Peyer's patch (tissue), 4 donors: ENCODE results near the gene CDKN2AIP. TPM values are rescaled to one million over a fixed set of nuclear protein-coding genes. Genes with fewer than 3 reads are reported as not detected.

Source experiments
- DNase-seq, 3 donors: peaks; one replicate each; pipeline ENCODE4 v3.0.0-alpha.2; 2017 to 2019
- H3K27ac ChIP-seq, 4 donors: fragments of 200-600 bp; sonication (generic); one replicate each; pipeline ENCODE4 v1.5.1; 2016 to 2019
- H3K27me3 ChIP-seq, 2 donors: fragments of 200-600 bp; sonication (generic); one replicate each; pipeline ENCODE4 v1.5.1; 2019
- H3K36me3 ChIP-seq, 3 donors: fragments of 200-600 bp; sonication (generic); one replicate each; pipeline ENCODE4 v1.5.1; 2016 to 2019
- H3K4me1 ChIP-seq, 4 donors: fragments of 200-600 bp; sonication (generic); one replicate each; pipeline ENCODE4 v1.5.1; 2016 to 2019
- H3K4me3 ChIP-seq, 4 donors: fragments of 200-600 bp; sonication (generic); 1 replicate in 3 of 4; 2 replicates in 1 of 4; pipeline ENCODE4 v1.5.1; 2016 to 2019; ENCODE audit warnings: mild to moderate bottlenecking in 1 of 4
- H3K9me3 ChIP-seq, 4 donors: fragments of 200-600 bp; sonication (generic); one replicate each; pipeline ENCODE4 v1.5.1; 2016 to 2019; ENCODE audit warnings: mild to moderate bottlenecking in 1 of 4
- POLR2A ChIP-seq, 2 donors: fragments of 450-650 bp; IDR thresholded peaks; one replicate each; pipeline ENCODE4 v1.5.1; 2017; ENCODE audit warnings: antibody characterized with exemption in 2 of 2, mild to moderate bottlenecking in 2 of 2, moderate library complexity in 2 of 2
- total RNA-seq, 4 donors: library from RNA; depleted of rRNA; stranded (reverse); fragments of >200 nt; gene quantifications; one replicate each; pipeline ENCODE4 v1.1.0, GENCODE V29; 2016
- TF ChIP-seq, protein P1 (sequence below), 6 experiments: fragments of 450-650 bp in 4 of 6; fragments of 200-600 bp in 2 of 6; sonication (generic) in 1 of 6; IDR thresholded peaks; one replicate each; pipeline ENCODE4 v1.5.1; 2017 to 2019; ENCODE audit warnings: antibody characterized with exemption in 6 of 6, mild to moderate bottlenecking in 3 of 6, moderate library complexity in 1 of 6

The CDKN2AIP gene
- 10 to 100 TPM; 17.9 to 25.2 (median 19.9) TPM for total RNA-seq

GRCh38 chr4:183444214-183445096 is at the start of gene CDKN2AIP:
Gene CDKN2AIP (plus strand): TSS chr4:183444636. CDS start chr4:183444798, 162 bp downstream.
- DNase-seq, result peak; percentile 91 to 97 (median 96)
- Histone ChIP-seq H3K27me3 (no peaks in the 10 kb centered on the region), H3K4me1 (peaks cover 0 to 31% (median 14%) of the 10 kb centered on the region in 4 donors), H3K27ac (peak within 1 kb of the TSS; percentile 94 to 99 (median 97)), H3K36me3 (peaks cover 0 to 37% (median 0%) of the 10 kb centered on the region in 3 donors), H3K4me3 (peak within 1 kb of the TSS; percentile 71 to 99 (median 80)), H3K9me3 (no peaks in the 10 kb centered on the region)
- TF ChIP-seq, protein P1, sequence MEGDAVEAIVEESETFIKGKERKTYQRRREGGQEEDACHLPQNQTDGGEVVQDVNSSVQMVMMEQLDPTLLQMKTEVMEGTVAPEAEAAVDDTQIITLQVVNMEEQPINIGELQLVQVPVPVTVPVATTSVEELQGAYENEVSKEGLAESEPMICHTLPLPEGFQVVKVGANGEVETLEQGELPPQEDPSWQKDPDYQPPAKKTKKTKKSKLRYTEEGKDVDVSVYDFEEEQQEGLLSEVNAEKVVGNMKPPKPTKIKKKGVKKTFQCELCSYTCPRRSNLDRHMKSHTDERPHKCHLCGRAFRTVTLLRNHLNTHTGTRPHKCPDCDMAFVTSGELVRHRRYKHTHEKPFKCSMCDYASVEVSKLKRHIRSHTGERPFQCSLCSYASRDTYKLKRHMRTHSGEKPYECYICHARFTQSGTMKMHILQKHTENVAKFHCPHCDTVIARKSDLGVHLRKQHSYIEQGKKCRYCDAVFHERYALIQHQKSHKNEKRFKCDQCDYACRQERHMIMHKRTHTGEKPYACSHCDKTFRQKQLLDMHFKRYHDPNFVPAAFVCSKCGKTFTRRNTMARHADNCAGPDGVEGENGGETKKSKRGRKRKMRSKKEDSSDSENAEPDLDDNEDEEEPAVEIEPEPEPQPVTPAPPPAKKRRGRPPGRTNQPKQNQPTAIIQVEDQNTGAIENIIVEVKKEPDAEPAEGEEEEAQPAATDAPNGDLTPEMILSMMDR (IDR thresholded peaks at IDR 0.05), result peak in 1 of 6 experiments; percentile 19
- TF ChIP-seq POLR2A (IDR thresholded peaks at IDR 0.05), result peak; percentile 97 to 98

DNA sequence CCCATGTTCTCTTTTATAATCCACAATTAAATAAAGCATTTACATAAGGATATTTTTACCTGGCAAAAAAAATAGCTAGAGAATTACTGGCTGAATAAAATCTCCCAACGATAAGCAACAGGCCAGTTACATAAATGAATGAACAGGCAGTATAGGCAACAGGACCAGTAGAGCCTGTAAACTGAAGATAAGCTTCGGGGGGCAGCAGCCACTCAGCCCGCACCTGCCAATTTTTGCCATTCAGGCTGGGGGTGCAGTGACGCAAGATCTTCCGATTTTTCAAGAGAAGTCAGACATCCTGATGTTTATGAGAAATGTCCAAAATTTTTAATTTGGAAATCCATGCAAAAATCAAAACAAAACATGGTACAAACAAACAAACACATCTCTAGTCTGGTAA is 49.0 kb upstream of the CDKN2AIP start:
- peaks cover 0 to 7% (median 2%) of the 10 kb centered on the region in 4 donors for H3K4me1 ChIP-seq
- no peak overlapping the region for H3K4me3 ChIP-seq
- TF ChIP-seq, protein P1 (IDR thresholded peaks at IDR 0.05), result no peak
- TF ChIP-seq POLR2A (IDR thresholded peaks at IDR 0.05), result no peak
- H3K27ac ChIP-seq, result no peak overlapping the region
- H3K36me3 ChIP-seq, result no peaks in the 10 kb centered on the region
- H3K9me3 ChIP-seq, result no peaks in the 10 kb centered on the region
- DNase-seq, result no peak
- H3K27me3 ChIP-seq, result no peaks in the 10 kb centered on the region

DNA sequence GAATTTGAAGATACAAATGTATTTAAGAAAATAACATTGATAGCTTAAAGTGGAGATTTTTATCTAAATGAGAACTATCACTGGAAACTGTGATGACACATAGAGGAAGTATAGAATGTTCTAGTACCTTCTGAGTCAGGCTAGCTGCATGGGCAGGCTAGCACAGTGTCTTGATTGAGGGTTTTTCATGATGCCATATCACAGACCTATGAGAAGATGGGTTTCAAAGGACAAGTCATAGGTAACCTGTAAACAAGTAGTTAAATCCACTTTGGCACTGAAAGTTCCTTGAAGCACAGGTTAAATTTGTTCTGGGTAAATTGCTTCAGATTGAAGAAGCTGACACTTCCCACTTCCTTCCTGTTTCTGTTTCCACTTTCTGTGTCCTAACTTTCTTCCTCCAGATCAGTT is 48.2 kb upstream of the CDKN2AIP start:
- no peaks in the 10 kb centered on the region for H3K27me3 ChIP-seq
- H3K4me3 ChIP-seq, result no peak overlapping the region
- no peaks in the 10 kb centered on the region for H3K36me3 ChIP-seq
- DNase-seq, result no peak
- peaks cover 0 to 7% (median 2%) of the 10 kb centered on the region in 4 donors for H3K4me1 ChIP-seq
- H3K9me3 ChIP-seq, result no peaks in the 10 kb centered on the region
- TF ChIP-seq, protein P1 (IDR thresholded peaks at IDR 0.05), result no peak
- TF ChIP-seq POLR2A (IDR thresholded peaks at IDR 0.05), result no peak
- no peak overlapping the region for H3K27ac ChIP-seq

DNA sequence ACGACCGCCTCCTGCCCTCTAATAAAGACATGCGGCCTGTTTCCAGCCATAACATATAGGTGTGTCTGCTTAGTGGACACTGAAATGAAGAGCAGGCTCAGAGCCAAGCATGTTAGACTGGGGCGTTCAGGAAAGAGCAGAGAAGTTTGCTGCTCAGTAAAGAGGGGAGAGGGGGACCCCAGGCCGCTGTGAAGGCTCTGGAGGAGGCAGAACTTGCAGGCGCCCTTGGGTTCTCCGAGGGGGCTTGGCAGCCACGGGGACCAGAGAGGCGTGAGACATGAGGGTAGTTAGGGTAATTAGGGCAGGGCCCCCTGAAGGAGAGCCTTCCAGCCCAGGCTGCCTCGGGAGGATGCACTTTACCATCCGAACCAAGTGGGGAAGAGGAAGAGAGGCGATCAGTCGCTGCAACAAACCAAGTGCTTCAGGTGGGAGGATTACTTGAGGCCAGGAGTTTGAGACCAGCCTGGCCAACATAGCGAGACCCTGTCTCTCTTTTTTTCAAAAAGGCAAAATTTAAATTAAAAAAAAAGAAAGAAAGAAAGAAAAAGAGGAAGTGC is 46.6 kb upstream of the CDKN2AIP start:
- H3K4me1 ChIP-seq, result peaks cover 0 to 7% (median 2%) of the 10 kb centered on the region in 4 donors
- no peaks in the 10 kb centered on the region for H3K9me3 ChIP-seq
- no peak for DNase-seq
- peak overlapping the region; percentile 41 to 68 (median 58) for H3K4me3 ChIP-seq
- TF ChIP-seq POLR2A (IDR thresholded peaks at IDR 0.05), result no peak
- TF ChIP-seq, protein P1 (IDR thresholded peaks at IDR 0.05), result no peak
- H3K36me3 ChIP-seq, result no peaks in the 10 kb centered on the region
- no peaks in the 10 kb centered on the region for H3K27me3 ChIP-seq
- peak overlapping the region in 1 of 4 donors; percentile 53 for H3K27ac ChIP-seq

- no peaks in the 10 kb centered on the region for H3K36me3 ChIP-seq
- TF ChIP-seq, protein P1 (IDR thresholded peaks at IDR 0.05), result peak in 5 of 6 experiments; percentile 11 to 61 (median 53)
- TF ChIP-seq POLR2A (IDR thresholded peaks at IDR 0.05), result peak in 1 of 2 donors; percentile 13
- peak overlapping the region; percentile 41 to 68 (median 58) for H3K4me3 ChIP-seq
- H3K27ac ChIP-seq, result peak overlapping the region in 3 of 4 donors; percentile 15 to 53 (median 40)
- peak; percentile 56 to 87 (median 80) for DNase-seq
- H3K4me1 ChIP-seq, result peaks cover 0 to 7% (median 2%) of the 10 kb centered on the region in 4 donors
- H3K9me3 ChIP-seq, result no peaks in the 10 kb centered on the region
- H3K27me3 ChIP-seq, result no peaks in the 10 kb centered on the region
Observed at GRCh38 chr4:183398298-183399125, 45.9 kb upstream of the CDKN2AIP start.
